ENCODE data around the gene JMJD4.
A peak's percentile ranks its signal among the peaks of the same experiment; 100 is the strongest.

Gene JMJD4

GRCh38 chr1:227734856-227735538 is at the start of gene JMJD4, which contains the start of gene SNAP47:
JMJD4 (minus strand) TSS chr1:227735302; CDS start chr1:227735273, 29 bp downstream.
SNAP47 (plus strand) TSS chr1:227735435; CDS start chr1:227747737, 12,302 bp downstream.
- DNase-seq: peak; percentile 90

GRCh38 chr1:227782226-227782625 is 47.1 kb upstream of the JMJD4 start:
- no peak for DNase-seq

GRCh38 chr1:227781314-227781930 is 46.3 kb upstream of the JMJD4 start:
- DNase-seq: no peak

- no peak for DNase-seq
These were observed 45.3 kb upstream of the JMJD4 start for GRCh38 chr1:227780101-227781044.

- no peak for DNase-seq
These were observed 44.6 kb upstream of the JMJD4 start for GRCh38 chr1:227779685-227780084.

- DNase-seq: no peak
These were observed 43.9 kb upstream of the JMJD4 start for GRCh38 chr1:227779021-227779441.

GRCh38 chr1:227778401-227778947 is 43.4 kb upstream of the JMJD4 start:
- DNase-seq: no peak

GRCh38 chr1:227777646-227778045 is 42.5 kb upstream of the JMJD4 start:
- DNase-seq: no peak

- no peak for DNase-seq
These were observed 42.1 kb upstream of the JMJD4 start for GRCh38 chr1:227777156-227777555.

- no peak for DNase-seq
These were observed 41.2 kb upstream of the JMJD4 start for GRCh38 chr1:227776331-227776771.

GRCh38 chr1:227775841-227776240 is 40.7 kb upstream of the JMJD4 start:
- DNase-seq: no peak

- DNase-seq: no peak
These were observed 39.9 kb upstream of the JMJD4 start for GRCh38 chr1:227774821-227775661.

GRCh38 chr1:227774051-227774731 is 39.1 kb upstream of the JMJD4 start:
- DNase-seq: no peak

- DNase-seq: peak; percentile 80
These were observed 38.5 kb upstream of the JMJD4 start for GRCh38 chr1:227773558-227773957.

- no peak for DNase-seq
These were observed 36.7 kb upstream of the JMJD4 start for GRCh38 chr1:227771771-227772170.

- DNase-seq: no peak
These were observed 36.2 kb upstream of the JMJD4 start for GRCh38 chr1:227771326-227771725.

GRCh38 chr1:227770812-227771211 is 35.7 kb upstream of the JMJD4 start:
- DNase-seq: no peak

GRCh38 chr1:227769936-227770494 is 34.9 kb upstream of the JMJD4 start:
- no peak for DNase-seq

- no peak for DNase-seq
These were observed 34.2 kb upstream of the JMJD4 start for GRCh38 chr1:227769047-227769935.

- DNase-seq: no peak
These were observed 33.5 kb upstream of the JMJD4 start for GRCh38 chr1:227768640-227769039.
